ENCODE results near the gene SLC6A8. TPM values are rescaled to one million over a fixed set of nuclear protein-coding genes. Genes with fewer than 3 reads are reported as not detected.
A peak's percentile ranks its signal among the peaks of the same experiment; 100 is the strongest.
"Not testable (repeated sequence)": the region's sequence is repeated elsewhere in the genome, so short reads cannot be mapped to it uniquely, and the experiment has no call there.

SLC6A8 gene
- total RNA-seq, 1 experiment from 2014 or later, result 4.7 TPM

DNA sequence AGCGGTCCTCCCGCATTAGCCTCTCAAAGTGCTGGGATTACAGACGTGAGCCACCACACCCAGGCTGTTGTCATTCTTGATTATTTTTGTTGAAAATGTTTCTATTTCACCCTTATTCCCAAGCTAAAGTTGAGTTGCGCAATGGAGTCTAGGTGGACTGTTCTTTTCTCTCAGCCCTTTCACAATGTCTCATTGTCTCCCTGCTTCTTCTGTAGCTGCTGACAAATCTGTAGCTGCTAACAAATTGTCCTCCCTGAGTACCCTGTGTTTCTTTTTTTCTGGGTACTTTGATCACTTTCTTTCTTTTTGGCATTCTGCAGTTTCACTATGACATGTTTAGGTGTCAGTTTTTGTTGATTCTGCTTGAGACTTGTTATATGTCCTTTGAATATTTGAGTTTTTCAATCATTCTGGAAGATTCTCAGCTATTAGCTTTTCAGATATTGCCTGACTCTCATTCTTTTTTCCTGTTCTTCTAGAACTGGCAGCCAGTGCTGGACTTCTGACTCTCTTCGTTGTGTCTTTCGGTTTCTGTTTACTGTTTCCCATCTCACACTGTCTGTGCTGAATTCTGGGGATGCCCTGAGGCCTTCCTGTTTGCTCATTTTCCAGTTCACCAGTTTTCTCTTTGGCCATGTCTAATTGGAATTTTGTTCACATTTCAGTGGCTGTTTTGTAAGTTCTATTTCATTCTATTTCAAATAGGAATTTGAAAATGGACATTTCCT, 43.6 kb downstream of the SLC6A8 start:
- DNase-seq (ENCODE audit: low read depth), result peak; percentile 38

- no peak for DNase-seq (ENCODE audit: low read depth)
These were observed 44.1 kb downstream of the SLC6A8 start for GRCh38 chrX:153731845-153732215.

- peak; percentile 80 for DNase-seq (ENCODE audit: low read depth)
These were observed 44.7 kb downstream of the SLC6A8 start for GRCh38 chrX:153732401-153732800.

DNA sequence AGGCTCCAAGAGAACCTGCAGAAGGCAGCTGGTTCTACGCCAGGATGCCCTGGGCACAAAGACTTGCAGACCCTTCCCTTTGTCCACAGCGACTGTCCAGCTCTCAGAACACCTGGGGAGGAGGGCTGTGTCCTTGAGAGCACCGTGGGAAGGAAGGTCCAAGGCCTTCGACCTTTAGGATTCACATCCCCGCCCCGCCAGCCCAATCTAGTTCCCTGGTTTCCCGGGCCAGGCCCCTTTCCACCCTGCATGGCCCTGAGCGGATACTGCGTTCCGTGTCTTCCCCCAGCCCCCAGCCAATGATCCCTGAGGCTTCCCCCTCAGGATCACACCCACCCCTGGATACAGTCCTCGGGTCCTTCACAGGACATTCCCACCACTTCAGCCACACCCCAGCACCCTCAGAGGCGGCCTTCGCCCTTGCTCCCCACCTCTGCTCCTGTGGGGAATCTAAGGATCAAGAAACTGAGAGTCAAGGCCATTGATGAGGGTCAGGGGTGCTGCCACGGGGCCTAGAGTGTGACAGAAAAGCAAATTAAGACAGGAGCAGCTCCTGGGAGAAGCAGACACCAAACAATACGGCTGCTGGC, 46.0 kb downstream of the SLC6A8 start:
- DNase-seq (ENCODE audit: low read depth), result no peak

GRCh38 chrX:153734871-153735270, 47.1 kb downstream of the SLC6A8 start:
- DNase-seq (ENCODE audit: low read depth), result no peak

DNA sequence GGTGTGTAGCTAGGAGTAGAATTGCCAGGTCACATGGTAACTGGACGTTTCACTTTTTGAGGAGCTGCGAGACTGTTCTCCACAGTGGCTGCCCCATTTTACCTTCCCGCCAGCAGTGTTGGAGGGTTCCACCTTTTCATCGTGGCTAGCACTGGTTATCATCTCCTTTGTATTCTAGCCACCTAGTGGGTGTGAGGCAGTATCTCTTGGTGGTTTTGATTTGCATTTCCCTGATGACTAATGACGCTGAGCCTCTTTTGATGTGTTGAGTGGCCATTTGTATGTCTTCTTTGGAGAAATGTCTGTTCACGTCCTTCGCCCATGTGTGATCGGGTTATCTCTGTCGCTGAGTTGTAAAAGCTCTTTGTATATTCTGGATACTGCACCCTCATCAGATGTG, 47.5 kb downstream of the SLC6A8 start:
- DNase-seq (ENCODE audit: low read depth), result peak; percentile 38

DNA sequence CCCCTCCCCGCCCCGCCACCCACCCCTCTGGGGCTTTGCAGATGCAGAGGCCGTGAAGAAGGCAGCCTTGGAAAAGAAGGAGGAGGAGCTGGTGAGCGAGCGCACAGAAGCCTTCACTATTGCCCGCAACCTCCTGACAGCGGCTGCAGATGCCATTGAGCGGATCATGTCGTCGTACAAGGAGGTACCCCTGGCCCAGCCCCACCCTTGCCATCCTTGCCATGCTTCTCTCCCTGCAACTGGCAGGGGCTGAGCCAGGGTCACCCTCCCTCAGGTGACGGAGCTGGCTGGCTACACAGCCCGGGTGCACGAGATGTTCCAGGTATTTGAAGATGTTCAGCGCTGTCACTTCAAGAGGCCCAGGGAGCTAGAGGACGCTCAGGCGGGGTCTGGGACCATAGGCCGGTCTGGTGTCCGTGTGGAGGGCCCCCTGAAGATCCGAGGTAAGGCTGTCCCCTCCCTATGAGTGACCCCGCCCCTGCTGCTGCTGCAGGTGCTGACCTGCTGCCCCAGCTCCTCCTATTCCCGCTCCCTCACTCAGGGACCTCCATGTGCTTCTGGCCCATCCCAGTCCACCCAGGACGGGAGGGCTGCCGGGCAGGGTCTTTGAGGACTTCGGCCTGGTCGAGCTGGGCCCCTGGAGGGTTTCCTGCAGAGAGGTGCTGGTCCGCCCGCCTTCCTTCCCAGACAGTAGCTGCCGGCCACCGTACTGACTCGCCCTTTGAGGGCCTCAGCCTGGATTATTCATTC, 48.5 kb downstream of the SLC6A8 start:
- no peak for DNase-seq (ENCODE audit: low read depth)

DNA sequence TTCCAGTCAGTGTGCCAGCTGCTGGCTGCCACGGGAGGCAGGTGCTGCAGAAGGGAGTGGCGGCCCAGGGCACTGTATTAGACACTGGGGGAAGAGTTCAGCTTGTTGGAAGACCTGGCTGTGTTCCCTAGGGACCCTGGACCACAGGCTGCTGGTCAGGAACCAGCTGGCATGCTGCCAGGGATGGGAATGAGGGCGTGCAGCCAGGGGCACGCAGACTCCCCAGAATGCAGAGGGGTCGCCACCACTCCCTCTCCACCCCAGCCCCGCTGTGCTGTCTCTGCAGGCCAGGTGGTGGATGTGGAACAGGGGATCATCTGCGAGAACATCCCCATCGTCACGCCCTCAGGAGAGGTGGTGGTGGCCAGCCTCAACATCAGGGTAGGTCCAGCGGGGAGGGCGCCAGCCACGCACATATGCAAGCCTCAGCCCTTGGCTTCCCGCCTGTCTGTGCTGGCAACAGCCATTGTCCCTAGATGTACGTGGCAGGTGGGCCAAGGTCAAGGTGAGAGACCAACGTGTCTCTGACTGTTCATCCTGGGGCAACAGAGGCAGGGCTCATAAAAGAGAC, 49.2 kb downstream of the SLC6A8 start:
- DNase-seq (ENCODE audit: low read depth), result no peak

- DNase-seq (ENCODE audit: low read depth), result no peak
These were observed 50.4 kb downstream of the SLC6A8 start for GRCh38 chrX:153738056-153738605.

DNA sequence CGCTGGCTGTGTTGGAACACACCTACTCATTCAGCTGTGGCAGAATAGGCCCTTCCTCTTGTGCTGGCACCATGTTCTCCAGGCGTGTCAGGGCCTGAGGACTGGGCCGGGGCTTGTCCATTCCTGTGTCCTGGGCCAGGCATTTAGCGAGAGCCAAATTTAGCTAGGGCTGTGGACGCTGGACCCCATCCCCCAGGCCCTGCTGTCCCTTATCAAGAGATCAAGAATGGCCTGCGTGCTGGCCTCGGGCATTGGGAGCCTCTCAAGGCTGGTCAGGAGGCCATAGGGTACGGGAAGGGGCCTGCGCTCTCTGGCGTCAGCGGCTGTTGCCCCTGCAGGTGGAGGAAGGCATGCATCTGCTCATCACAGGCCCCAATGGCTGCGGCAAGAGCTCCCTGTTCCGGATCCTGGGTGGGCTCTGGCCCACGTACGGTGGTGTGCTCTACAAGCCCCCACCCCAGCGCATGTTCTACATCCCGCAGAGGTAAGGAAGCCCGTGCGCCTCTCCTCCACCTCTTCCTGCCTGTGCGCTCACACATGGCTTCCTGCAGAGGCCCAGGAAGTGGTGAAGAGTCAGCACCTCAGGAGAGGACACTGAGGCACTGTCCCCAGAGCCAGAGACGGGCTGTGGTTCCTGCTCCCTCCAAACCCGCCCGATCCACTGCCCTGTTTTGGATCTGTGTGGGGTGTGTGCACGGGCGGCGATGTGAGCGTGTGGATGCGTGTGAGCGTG, 52.2 kb downstream of the SLC6A8 start:
- DNase-seq (ENCODE audit: low read depth), result no peak

- DNase-seq (ENCODE audit: low read depth), result no peak
These were observed 53.0 kb downstream of the SLC6A8 start for GRCh38 chrX:153740631-153741222.

- DNase-seq (ENCODE audit: low read depth), result no peak
These were observed 53.7 kb downstream of the SLC6A8 start for GRCh38 chrX:153741446-153741845.

DNA sequence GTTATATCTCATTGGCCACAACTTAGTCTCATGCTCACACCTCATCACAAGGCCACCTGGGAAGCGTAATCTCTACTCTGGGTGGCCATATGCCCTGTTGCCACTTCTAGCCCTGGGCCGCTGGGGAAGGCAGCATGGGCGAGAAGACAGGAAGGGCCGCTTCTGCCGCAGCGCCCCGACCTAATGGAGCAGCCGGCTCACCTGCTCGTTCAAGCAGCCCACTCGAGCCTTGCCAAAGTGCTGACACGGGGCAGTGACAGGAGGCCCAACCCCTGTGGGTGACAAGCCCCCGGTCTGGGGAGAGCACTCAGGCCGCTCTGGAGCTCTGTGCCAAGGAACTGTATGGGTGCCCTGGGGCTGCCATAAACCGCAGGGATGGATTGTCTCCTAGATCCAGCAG, 54.4 kb downstream of the SLC6A8 start:
- not testable (repeated sequence) for DNase-seq (ENCODE audit: low read depth)

- DNase-seq (ENCODE audit: low read depth), result not testable (repeated sequence)
These were observed 55.2 kb downstream of the SLC6A8 start for GRCh38 chrX:153742796-153743467.

GRCh38 chrX:153743468-153744209, 55.9 kb downstream of the SLC6A8 start:
- DNase-seq (ENCODE audit: low read depth), result not testable (repeated sequence)

GRCh38 chrX:153744210-153745066, 56.7 kb downstream of the SLC6A8 start:
- no peak for DNase-seq (ENCODE audit: low read depth)

DNA sequence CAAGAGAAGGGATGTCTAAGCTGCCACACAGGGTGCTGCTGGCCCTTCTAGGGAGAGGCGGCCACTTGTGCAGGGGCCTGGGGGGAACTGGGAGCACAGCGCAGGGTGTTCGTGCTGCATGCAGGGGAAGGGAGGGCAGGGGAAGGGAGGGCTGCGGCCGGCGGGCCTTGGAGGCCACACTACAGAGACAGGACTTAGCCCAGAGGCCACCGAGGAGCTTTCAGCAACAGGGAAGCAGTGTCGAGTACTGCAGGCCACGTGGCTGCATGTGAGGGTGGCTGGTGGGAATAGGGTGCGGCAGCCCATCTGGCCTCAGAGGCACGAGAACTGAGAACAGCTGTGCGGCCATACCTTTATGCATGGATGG, 57.3 kb downstream of the SLC6A8 start:
- DNase-seq (ENCODE audit: low read depth), result not testable (repeated sequence)

Measured in RPMI7951 (cell line).